Retinal pigment epithelial cell (primary cell): Measurements from ENCODE around the gene RGS7.
"Not testable (repeated sequence)": the region's sequence is repeated elsewhere in the genome, so short reads cannot be mapped to it uniquely, and the experiment has no call there.

Experiments
- DNase-seq: peaks from one replicate; pipeline ENCODE4 v3.0.0-alpha.2; 2010; ENCODE audit warnings: low read depth
- H3K4me3 ChIP-seq: 2 replicates; pipeline ENCODE4 v1.5.1; 2011; ENCODE audit warnings: mild to moderate bottlenecking, low read length, control low read depth, moderate library complexity
- CTCF ChIP-seq: conservative IDR thresholded peaks from 2 replicates; pipeline ENCODE4 v1.5.1; 2011; ENCODE audit warnings: low read depth, low read length, control low read depth, inconsistent platforms

The RGS7 gene

GRCh38 chr1:241299347-241299746 is 57.7 kb downstream of the RGS7 start:
- DNase-seq: no peak
- no peak for TF ChIP-seq CTCF

DNA sequence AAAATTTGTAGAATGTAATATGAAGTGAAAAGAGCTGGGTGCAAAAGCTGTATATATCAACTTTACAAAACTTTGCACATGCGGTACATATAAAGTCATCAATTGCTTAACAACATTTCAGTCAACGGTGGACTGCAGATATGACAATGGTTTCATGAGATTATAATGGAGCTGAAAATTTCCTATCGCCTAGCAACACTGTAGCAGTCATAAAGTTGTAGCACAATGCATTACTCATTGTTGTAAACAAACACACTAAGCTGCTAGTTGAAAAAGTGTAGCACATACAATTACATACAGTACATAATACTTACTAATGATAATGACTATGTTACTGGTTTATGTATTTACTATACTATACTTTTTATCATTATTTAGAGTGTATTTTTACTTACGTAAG is 64.0 kb downstream of the RGS7 start:
- no peak for DNase-seq
- TF ChIP-seq CTCF: no peak
- no peak overlapping the region for H3K4me3 ChIP-seq

More at GRCh38 chr1:241299347-241299746, 57.7 kb downstream of the RGS7 start:
- H3K4me3 ChIP-seq: no peak overlapping the region

- DNase-seq, H3K4me3 ChIP-seq: not testable (repeated sequence)
Measured at GRCh38 chr1:241291548-241291947, 65.5 kb downstream of the RGS7 start.

- H3K4me3 ChIP-seq: no peak overlapping the region
- no peak for DNase-seq
- TF ChIP-seq CTCF: no peak
Measured at GRCh38 chr1:241286486-241286885, 70.5 kb downstream of the RGS7 start.

DNA sequence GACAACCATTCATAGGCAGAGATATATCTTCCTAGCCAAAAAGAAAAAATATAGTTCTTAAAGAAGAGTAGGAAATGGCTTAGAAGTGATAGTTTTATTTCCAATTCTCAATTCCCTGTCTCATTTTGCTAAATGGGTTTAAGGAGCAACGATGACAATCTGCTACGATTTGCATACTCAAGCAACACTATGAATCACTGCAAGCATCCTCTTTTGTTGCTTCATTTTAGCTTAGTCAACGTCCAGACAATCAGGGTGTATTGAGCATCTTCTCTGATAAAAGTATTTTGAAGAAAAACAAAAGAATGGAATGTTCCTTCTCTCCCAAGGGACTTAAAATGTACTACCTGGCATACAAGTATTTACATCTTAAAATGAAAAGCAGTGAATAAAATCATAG is 80.6 kb downstream of the RGS7 start:
- no peak for DNase-seq
- H3K4me3 ChIP-seq: no peak overlapping the region

DNA sequence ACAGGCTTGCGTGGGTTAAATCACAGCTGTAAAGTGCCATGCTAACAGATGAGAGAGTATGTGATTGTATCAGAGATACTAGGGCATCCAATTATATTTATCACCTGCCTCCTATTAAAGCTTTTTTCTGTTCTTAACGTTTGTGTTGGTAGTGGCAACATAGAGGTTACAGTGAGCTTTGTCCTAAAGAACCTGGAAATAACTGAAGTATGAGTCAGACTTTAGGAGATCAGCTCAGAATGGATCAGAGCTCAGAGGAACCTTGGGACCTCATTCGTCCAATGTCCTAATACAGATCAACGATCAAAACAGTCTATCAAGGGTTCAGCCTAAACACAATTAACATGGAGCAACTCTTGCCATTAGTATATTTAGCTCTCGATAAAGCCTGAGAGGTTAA is 81.0 kb downstream of the RGS7 start:
- no peak overlapping the region for H3K4me3 ChIP-seq
- peak; percentile 30 for DNase-seq
- no peak for TF ChIP-seq CTCF

More for the DNA sequence above, 80.6 kb downstream of the RGS7 start:
- no peak for TF ChIP-seq CTCF

DNA sequence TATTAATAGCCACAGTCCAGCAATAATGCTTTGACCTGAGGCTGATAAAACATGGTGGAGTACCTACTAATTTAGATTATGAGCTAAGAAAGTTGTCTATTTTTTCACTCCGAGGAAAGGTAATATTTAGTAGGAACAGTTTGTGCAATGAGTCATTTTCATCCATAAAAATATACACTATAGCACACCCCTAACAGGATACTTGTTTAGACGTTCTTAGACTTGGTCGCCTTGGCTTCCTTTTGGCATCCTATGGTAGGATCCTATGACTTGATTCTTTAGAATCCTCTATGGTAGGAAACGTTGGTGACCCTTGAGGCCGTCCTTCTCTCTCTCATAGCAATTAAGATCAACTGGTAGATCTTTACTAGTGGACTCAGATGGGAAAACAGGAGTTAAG is 81.8 kb downstream of the RGS7 start:
- no peak overlapping the region for H3K4me3 ChIP-seq
- DNase-seq: no peak
- TF ChIP-seq CTCF: no peak

- H3K4me3 ChIP-seq: no peak overlapping the region
- DNase-seq: no peak
- no peak for TF ChIP-seq CTCF
Measured at GRCh38 chr1:241274693-241275092, 82.3 kb downstream of the RGS7 start.
